Sigmoid colon (tissue), 7 donors: Measurements from ENCODE around the gene CDC42BPA. TPM values are rescaled to one million over a fixed set of nuclear protein-coding genes. Genes with fewer than 3 reads are reported as not detected.

Source experiments
- DNase-seq: peaks from one replicate; pipeline ENCODE4 v3.0.0-alpha.2; 2019
- H3K27ac ChIP-seq, 4 donors: fragments of 200-600 bp; sonication (generic); one replicate each; pipeline ENCODE4 v1.5.1; 2016 to 2019; ENCODE audit warnings: mild to moderate bottlenecking in 1 of 4
- H3K27me3 ChIP-seq, 3 donors: fragments of 200-600 bp; sonication (generic); one replicate each; pipeline ENCODE4 v1.5.1; 2019; ENCODE audit warnings: mild to moderate bottlenecking in 1 of 3
- H3K36me3 ChIP-seq, 4 donors: fragments of 200-600 bp; sonication (generic); one replicate each; pipeline ENCODE4 v1.5.1; 2016 to 2019
- H3K4me1 ChIP-seq, 4 donors: fragments of 200-600 bp; sonication (generic); one replicate each; pipeline ENCODE4 v1.5.1; 2017 to 2019
- H3K4me3 ChIP-seq, 4 donors: fragments of 200-600 bp; sonication (generic); one replicate each; pipeline ENCODE4 v1.5.1; 2017 to 2019; ENCODE audit warnings: mild to moderate bottlenecking in 2 of 4, moderate library complexity in 1 of 4
- H3K9me3 ChIP-seq, 4 donors: fragments of 200-600 bp in 3 of 4; sonication (generic) in 3 of 4; one replicate each; pipeline versions ENCODE4 v1.5.1 to v1.6.1; 2013 to 2019
- EP300 ChIP-seq, 4 donors: sonication (generic); formaldehyde crosslinking; IDR thresholded peaks; one replicate each; pipeline ENCODE4 v1.6.1; 2017; ENCODE audit warnings: antibody characterized with exemption in 4 of 4
- POLR2A ChIP-seq, 2 donors: fragments of 450-650 bp; IDR thresholded peaks; one replicate each; pipeline ENCODE4 v1.6.1; 2016; ENCODE audit warnings: antibody characterized with exemption in 2 of 2, mild to moderate bottlenecking in 2 of 2, moderate library complexity in 2 of 2
- POLR2AphosphoS5 ChIP-seq, 4 donors: sonication (generic); formaldehyde crosslinking; IDR thresholded peaks; one replicate each; pipeline ENCODE4 v1.6.1; 2017; ENCODE audit warnings: antibody characterized with exemption in 4 of 4
- WGBS, 2 donors: extraction: QIAGEN DNeasy Blood & Tissue Kit; methylation state at CpG; one replicate each; pipeline ENCODE4 v1.1.7; 2013; 5-methylcytosine and 5-hydroxymethylcytosine counted together
- intact Hi-C: fragments of 100-400 bp; cut with DNase I; formaldehyde crosslinking; loops from one replicate; pipeline ENCODE4 v1.15.1; 2023
- polyA plus RNA-seq, 3 donors: library from polyadenylated mRNA; stranded (reverse); fragments of 200-250 nt; gene quantifications; one replicate each; pipeline ENCODE4 v1.2.3, GENCODE V29; 2013
- total RNA-seq, 4 donors: library from RNA; depleted of rRNA; stranded (reverse); fragments of >200 nt; gene quantifications; one replicate each; pipeline ENCODE4 v1.1.0, GENCODE V29; 2016
- TF ChIP-seq, protein P1 (sequence below), 4 experiments: fragments of 450-650 bp in 3 of 4; fragments of 200-600 bp in 1 of 4; IDR thresholded peaks; one replicate each; pipeline ENCODE4 v1.5.1; 2016 to 2019; ENCODE audit warnings: antibody characterized with exemption in 4 of 4, mild to moderate bottlenecking in 3 of 4, moderate library complexity in 2 of 4
- donor health status: healthy with polysubstance abuse.
- donor health status: Bipolar disorder and iron deficiency.
- donor health status: healthy.

CDC42BPA gene
- total and polyA plus RNA-seq, 7 donors: 8.4 to 93.6 (median 60.8) TPM

DNA sequence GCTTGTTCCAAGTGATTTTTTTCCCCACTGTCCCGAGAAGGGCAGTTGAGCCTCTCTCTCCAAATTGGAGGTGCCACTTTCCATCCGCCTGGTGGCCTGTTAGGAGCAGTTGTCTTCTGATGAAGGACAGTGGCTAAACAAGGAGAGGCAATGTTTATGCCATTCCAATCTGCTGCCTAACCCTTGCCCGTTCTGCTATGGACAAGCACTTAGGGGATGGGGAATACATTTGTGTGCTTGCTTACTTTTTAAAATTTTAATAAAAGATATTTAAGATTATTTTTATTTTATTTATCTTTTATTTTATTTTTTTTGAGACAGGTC lies 366.2 kb downstream of the CDC42BPA start:
- intact Hi-C loops: no loop called here
- no peaks in the 10 kb centered on the region for H3K27me3 ChIP-seq
- H3K9me3 ChIP-seq: peaks cover 0 to 3% (median 0%) of the 10 kb centered on the region in 4 donors
- peaks cover 0 to 27% (median 19%) of the 10 kb centered on the region in 4 donors for H3K4me1 ChIP-seq
- no peak for DNase-seq
- no peak overlapping the region for H3K4me3 ChIP-seq
- H3K36me3 ChIP-seq: no peaks in the 10 kb centered on the region
- TF ChIP-seq POLR2A (IDR thresholded peaks at IDR 0.05): no peak
- no peak for TF ChIP-seq EP300 (IDR thresholded peaks at IDR 0.05)
- no peak for TF ChIP-seq POLR2AphosphoS5 (IDR thresholded peaks at IDR 0.05)
- TF ChIP-seq, protein P1, sequence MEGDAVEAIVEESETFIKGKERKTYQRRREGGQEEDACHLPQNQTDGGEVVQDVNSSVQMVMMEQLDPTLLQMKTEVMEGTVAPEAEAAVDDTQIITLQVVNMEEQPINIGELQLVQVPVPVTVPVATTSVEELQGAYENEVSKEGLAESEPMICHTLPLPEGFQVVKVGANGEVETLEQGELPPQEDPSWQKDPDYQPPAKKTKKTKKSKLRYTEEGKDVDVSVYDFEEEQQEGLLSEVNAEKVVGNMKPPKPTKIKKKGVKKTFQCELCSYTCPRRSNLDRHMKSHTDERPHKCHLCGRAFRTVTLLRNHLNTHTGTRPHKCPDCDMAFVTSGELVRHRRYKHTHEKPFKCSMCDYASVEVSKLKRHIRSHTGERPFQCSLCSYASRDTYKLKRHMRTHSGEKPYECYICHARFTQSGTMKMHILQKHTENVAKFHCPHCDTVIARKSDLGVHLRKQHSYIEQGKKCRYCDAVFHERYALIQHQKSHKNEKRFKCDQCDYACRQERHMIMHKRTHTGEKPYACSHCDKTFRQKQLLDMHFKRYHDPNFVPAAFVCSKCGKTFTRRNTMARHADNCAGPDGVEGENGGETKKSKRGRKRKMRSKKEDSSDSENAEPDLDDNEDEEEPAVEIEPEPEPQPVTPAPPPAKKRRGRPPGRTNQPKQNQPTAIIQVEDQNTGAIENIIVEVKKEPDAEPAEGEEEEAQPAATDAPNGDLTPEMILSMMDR (IDR thresholded peaks at IDR 0.05): no peak
- WGBS, 2 donors: 92% methylated on average over 3 of the region's 3 CpGs
- H3K27ac ChIP-seq: no peak overlapping the region

DNA sequence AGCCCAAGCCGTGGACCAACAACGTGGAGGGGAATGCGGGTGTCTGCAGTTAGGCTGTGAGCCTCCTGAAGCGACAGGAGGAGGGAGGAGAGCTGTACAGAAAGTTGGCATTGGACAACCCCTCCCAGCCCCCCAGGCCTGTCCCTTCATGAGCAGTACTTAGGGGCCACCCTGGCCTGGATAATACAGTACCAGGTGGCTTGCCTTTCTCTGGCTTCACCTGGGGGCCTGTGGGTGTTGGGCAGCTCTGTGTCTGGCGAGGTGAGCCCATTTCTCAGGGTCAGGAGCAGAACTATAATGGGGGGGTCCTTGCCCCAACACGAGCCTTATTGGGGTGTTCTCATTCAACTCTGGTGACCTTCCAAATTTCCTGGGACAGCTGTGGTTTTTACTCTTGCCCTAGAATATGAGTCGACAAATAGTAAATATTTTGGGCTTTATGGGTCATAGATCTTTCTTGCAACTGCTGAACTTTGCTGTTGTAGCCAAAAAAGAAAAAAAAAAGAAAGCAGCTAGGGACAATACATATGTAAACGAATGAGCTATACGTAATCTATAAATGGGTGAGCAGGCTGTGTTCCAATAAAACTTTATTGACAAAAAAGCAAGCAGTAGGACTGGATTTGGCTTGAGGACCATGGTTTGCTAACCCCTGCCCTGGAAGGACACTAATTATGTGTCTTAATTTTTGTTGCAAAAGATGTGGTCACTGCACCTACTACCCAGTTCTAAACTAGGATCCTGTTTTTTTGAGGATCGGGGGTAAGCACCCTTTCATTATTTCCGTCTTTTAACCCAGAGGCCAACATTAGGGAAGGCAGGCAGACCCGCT lies 366.8 kb downstream of the CDC42BPA start:
- DNase-seq: no peak
- Histone ChIP-seq H3K4me3 (no peak overlapping the region), H3K4me1 (peaks cover 0 to 32% (median 24%) of the 10 kb centered on the region in 4 donors), H3K27ac (no peak overlapping the region), H3K27me3 (no peaks in the 10 kb centered on the region), H3K9me3 (peaks cover 0 to 3% (median 0%) of the 10 kb centered on the region in 4 donors), H3K36me3 (no peaks in the 10 kb centered on the region)
- WGBS, 2 donors: 82 to 88% methylated on average over 12 of the region's 12 CpGs
- TF ChIP-seq EP300 (IDR thresholded peaks at IDR 0.05) (no peak), POLR2A (IDR thresholded peaks at IDR 0.05) (no peak), POLR2AphosphoS5 (IDR thresholded peaks at IDR 0.05) (no peak)
- TF ChIP-seq, protein P1 (IDR thresholded peaks at IDR 0.05): no peak
- intact Hi-C loops: no loop called here

DNA sequence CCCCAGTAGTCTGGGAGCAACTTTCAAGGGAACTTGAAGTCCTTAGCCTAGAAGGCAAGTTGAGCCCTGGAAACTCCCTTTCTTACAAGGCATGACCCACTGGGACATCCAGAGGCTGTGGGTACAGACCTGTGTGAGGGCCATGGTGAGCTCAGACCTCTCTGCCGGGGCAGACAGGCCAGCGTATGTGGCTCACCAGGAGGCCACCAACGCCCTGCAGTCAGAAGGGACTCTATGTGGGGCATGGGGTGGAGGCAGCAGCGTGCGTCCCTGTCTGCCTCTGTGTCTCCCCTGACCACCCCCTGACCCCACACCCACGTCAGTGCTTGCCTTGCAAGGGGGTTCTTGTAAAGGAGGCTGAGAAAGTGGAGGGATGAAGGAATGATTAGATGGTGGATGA lies 367.4 kb downstream of the CDC42BPA start:
- H3K27me3 ChIP-seq: no peaks in the 10 kb centered on the region
- no peaks in the 10 kb centered on the region for H3K36me3 ChIP-seq
- WGBS, 2 donors: 74 to 81% methylated on average over 6 of the region's 6 CpGs
- TF ChIP-seq, protein P1 (IDR thresholded peaks at IDR 0.05): no peak
- no peak for TF ChIP-seq EP300 (IDR thresholded peaks at IDR 0.05)
- TF ChIP-seq POLR2AphosphoS5 (IDR thresholded peaks at IDR 0.05): no peak
- no peak overlapping the region for H3K27ac ChIP-seq
- intact Hi-C loops: no loop called here
- peaks cover 0 to 3% (median 0%) of the 10 kb centered on the region in 4 donors for H3K9me3 ChIP-seq
- H3K4me1 ChIP-seq: peaks cover 0 to 39% (median 31%) of the 10 kb centered on the region in 4 donors
- H3K4me3 ChIP-seq: no peak overlapping the region
- no peak for DNase-seq

DNA sequence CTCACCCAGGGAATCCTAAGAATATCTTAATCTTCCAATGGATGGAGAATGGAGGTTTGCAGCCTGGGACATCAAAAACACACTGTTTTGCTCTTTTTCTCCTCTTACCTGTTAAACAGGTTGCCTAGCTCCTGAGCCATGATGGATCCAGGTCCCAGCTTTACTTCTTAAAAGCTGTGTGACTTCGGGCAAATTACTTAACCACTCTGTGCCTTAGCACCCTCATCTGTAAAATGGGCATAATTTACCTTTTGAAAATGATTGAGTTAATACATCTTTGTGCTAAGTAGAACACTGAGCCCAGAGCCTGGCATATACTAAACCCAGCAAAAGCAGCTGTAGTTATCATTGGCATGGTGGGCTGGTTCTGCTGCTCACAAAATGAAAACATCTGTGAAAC lies 368.0 kb downstream of the CDC42BPA start:
- WGBS, 2 donors: 92 to 98% methylated on average over 1 of the region's 1 CpG
- Histone ChIP-seq H3K36me3 (no peaks in the 10 kb centered on the region), H3K4me3 (no peak overlapping the region), H3K9me3 (peaks cover 0 to 3% (median 0%) of the 10 kb centered on the region in 4 donors), H3K27ac (no peak overlapping the region), H3K27me3 (no peaks in the 10 kb centered on the region), H3K4me1 (peaks cover 0 to 44% (median 36%) of the 10 kb centered on the region in 4 donors)
- no peak for DNase-seq
- TF ChIP-seq, protein P1 (IDR thresholded peaks at IDR 0.05): no peak
- TF ChIP-seq POLR2AphosphoS5 (IDR thresholded peaks at IDR 0.05): no peak
- TF ChIP-seq POLR2A (IDR thresholded peaks at IDR 0.05): no peak
- TF ChIP-seq EP300 (IDR thresholded peaks at IDR 0.05): no peak
- intact Hi-C loops: no loop called here
